A549 (cell line): ENCODE data around the gene KRT36. TPM values are rescaled to one million over a fixed set of nuclear protein-coding genes. Genes with fewer than 3 reads are reported as not detected.

ENCODE experiments used
- ATAC-seq, 2 experiments: fragments of 200-7000 bp in 1 of 2; fragments of >200 bp in 1 of 2; cut with Nextera tagmentation in 1 of 2; cut with Tn5 transposase in 1 of 2; 3 replicates each; pipeline versions ENCODE4 v1.8.0 to v1.9.1; 2018 to 2020; ENCODE audit warnings: mild to moderate bottlenecking in 1 of 2, moderate library complexity in 1 of 2
- CTCF ChIA-PET: fragments of 300-600 bp; sonication (Branson Sonifier 250); formaldehyde crosslinking; extraction: SDS; loops from one replicate; lab custom pipeline; 2021; ENCODE audit warnings: antibody characterized with exemption, inconsistent platforms; lab: Yijun Ruan, JAX
- POLR2A ChIA-PET: fragments of 350-600 bp; formaldehyde crosslinking; extraction: SDS; loops from one replicate; lab custom pipeline; 2021; ENCODE audit warnings: antibody characterized with exemption, inconsistent platforms; lab: Yijun Ruan, JAX
- DNase-seq, 2 experiments: peaks; one replicate each; pipeline versions ENCODE4 v3.0.0 to v3.0.0-alpha.2; 2011 to 2016; ENCODE audit warnings: low read depth in 1 of 2, low spot score in 1 of 2
- FAIRE-seq: peaks from 2 replicates; lab custom pipeline; 2011; peaks lifted over from hg19 to GRCh38; lab: Jason Lieb, UNC
- H3K27ac ChIP-seq, 2 experiments: fragments of >200 bp; sonication (Bioruptor Twin); formaldehyde crosslinking; 3 replicates each; pipeline ENCODE4 v1.5.1; 2016 to 2017
- H3K4me1 ChIP-seq: fragments of >200 bp; sonication (Bioruptor Twin); formaldehyde crosslinking; 3 replicates; pipeline ENCODE4 v1.6.1; 2016
- H3K4me2 ChIP-seq: fragments of >200 bp; sonication (Bioruptor Twin); formaldehyde crosslinking; 3 replicates; pipeline ENCODE4 v1.6.1; 2016
- H3K4me3 ChIP-seq: fragments of >200 bp; sonication (Bioruptor Twin); formaldehyde crosslinking; 3 replicates; pipeline ENCODE4 v1.5.1; 2016
- H3K9me3 ChIP-seq: fragments of >200 bp; sonication (Bioruptor Twin); formaldehyde crosslinking; 3 replicates; pipeline ENCODE4 v1.6.1; 2016
- CHD4 ChIP-seq: fragments of 200-600 bp; sonication (generic); IDR thresholded peaks from 2 replicates; pipeline ENCODE4 v1.6.1; 2016; ENCODE audit warnings: antibody characterized with exemption, mild to moderate bottlenecking, borderline replicate concordance
- E2F6 ChIP-seq: IDR thresholded peaks from 2 replicates; pipeline ENCODE4 v1.6.1; 2012; ENCODE audit warnings: low read depth, borderline replicate concordance
- EHMT2 ChIP-seq: fragments of 200-600 bp; sonication (generic); IDR thresholded peaks from 2 replicates; pipeline ENCODE4 v1.6.1; 2016; ENCODE audit warnings: antibody characterized with exemption, low read depth, mild to moderate bottlenecking, moderate library complexity
- FOSL2 ChIP-seq, 2 experiments: fragments of 450-650 bp in 1 of 2; fragments of >200 bp in 1 of 2; sonication (Bioruptor Twin) in 1 of 2; formaldehyde crosslinking; IDR thresholded peaks; 2 replicates each; pipeline versions ENCODE4 v1.5.0 to v1.6.1; 2016 to 2020; ENCODE audit warnings: mild to moderate bottlenecking in 1 of 2, moderate library complexity in 1 of 2
- HEYL ChIP-seq: fragments of 250-450 bp; sonication (Bioruptor Pico); IDR thresholded peaks from 2 replicates; pipeline ENCODE4 v1.8.0; 2021; ENCODE audit warnings: mild to moderate bottlenecking, moderate library complexity
- JUNB ChIP-seq: fragments of >200 bp; sonication (Bioruptor Twin); formaldehyde crosslinking; IDR thresholded peaks from 2 replicates; pipeline ENCODE4 v1.6.1; 2016
- MAZ ChIP-seq: fragments of 150-350 bp; IDR thresholded peaks from 2 replicates; pipeline ENCODE4 v1.6.1; 2014; ENCODE audit warnings: antibody characterized with exemption, low read depth, low read length, borderline replicate concordance
- NR3C1 ChIP-seq: fragments of >200 bp; sonication (Bioruptor Twin); formaldehyde crosslinking; IDR thresholded peaks from 3 replicates; pipeline ENCODE4 v1.6.1; 2017
- POLR2A ChIP-seq: IDR thresholded peaks from 2 replicates; pipeline ENCODE4 v1.6.1; 2012; ENCODE audit warnings: mild to moderate bottlenecking, low read length
- RAD21 ChIP-seq, 2 experiments: fragments of >200 bp in 1 of 2; sonication (Bioruptor Twin) in 1 of 2; formaldehyde crosslinking in 1 of 2; IDR thresholded peaks in 1 of 2; conservative IDR thresholded peaks in 1 of 2; 2 replicates in 1 of 2; 3 replicates in 1 of 2; pipeline ENCODE4 v1.6.1; 2012 to 2018; ENCODE audit warnings: inconsistent platforms in 1 of 2
- RFX5 ChIP-seq: fragments of 450-650 bp; IDR thresholded peaks from 2 replicates; pipeline ENCODE4 v1.7.1; 2014; ENCODE audit warnings: antibody characterized with exemption, mild to moderate bottlenecking, moderate library complexity
- RNF2 ChIP-seq: fragments of 200-600 bp; sonication (generic); IDR thresholded peaks from 2 replicates; pipeline ENCODE4 v1.6.1; 2016; ENCODE audit warnings: low read depth, mild to moderate bottlenecking, antibody characterized with exemption, moderate library complexity, borderline replicate concordance
- USF2 ChIP-seq: fragments of 450-650 bp; IDR thresholded peaks from 2 replicates; pipeline ENCODE4 v1.6.1; 2014; ENCODE audit warnings: antibody characterized with exemption
- ZSCAN20 ChIP-seq: fragments of 250-450 bp; sonication (Bioruptor Pico); IDR thresholded peaks from 2 replicates; pipeline ENCODE4 v1.8.0; 2022; ENCODE audit warnings: mild to moderate bottlenecking, moderate library complexity
- WGBS: methylation state at CpG from one replicate; pipeline ENCODE4 v1.1.6; 2017; ENCODE audit errors: missing lambda C conversion rate; 5-methylcytosine and 5-hydroxymethylcytosine counted together
- polyA plus RNA-seq, 4 experiments: library from polyadenylated mRNA; depleted of rRNA in 3 of 4; stranded (reverse); fragments of >200 nt; fragmentation: RNase III in 1 of 4; extraction: RNeasy Plus Mini Kit Qiagen cat#74134 plus additional on column Dnase treatment in 1 of 4; gene quantifications; 2 replicates in 3 of 4; 3 replicates in 1 of 4; pipeline ENCODE4 v1.2.3, GENCODE V29; 2011 to 2017
- TF ChIP-seq, protein P1 (sequence below): fragments of >200 bp; sonication (Bioruptor Twin); formaldehyde crosslinking; IDR thresholded peaks from 3 replicates; pipeline ENCODE4 v1.5.1; 2016
- TF ChIP-seq, protein P2 (sequence below): fragments of 250-450 bp; sonication (Bioruptor Pico); IDR thresholded peaks from 2 replicates; pipeline ENCODE4 v1.5.0; 2020; ENCODE audit warnings: low read depth, mild to moderate bottlenecking, moderate library complexity

Gene KRT36
- polyA plus RNA-seq, 2 of the 4 experiments (the other 2 are of a cell fraction): not detected

DNA sequence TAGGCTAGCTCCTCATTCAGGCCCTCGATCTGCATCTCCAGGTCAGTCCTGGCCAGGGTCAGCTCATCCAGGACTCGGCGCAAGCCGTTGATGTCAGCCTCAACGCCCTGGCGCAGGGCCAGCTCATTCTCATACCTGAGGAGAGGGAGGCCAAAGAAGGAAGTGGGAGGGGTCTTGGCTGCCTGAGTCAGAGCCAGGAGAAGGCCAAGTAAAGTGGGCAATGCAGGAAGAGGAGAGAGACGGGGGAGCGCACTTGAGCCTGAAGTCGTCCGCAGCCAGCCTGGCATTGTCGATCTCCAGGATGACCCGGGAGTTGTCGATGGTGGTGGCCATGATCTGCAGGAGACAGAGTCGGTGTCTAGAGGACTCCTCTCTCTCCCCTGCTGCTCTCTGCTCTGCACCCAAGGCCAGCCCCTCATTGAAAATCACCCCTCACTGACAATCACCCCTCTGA, 27.1 kb upstream of the KRT36 start:
- CTCF ChIA-PET: interaction anchor here (1.4 to 20.5 kb wide), 6 partner anchors 8 to 146 kb away, joined by 3 to 163 read pairs (median 6); no protein-coding TSS in a partner anchor
- FAIRE-seq: no peak
- TF ChIP-seq MAZ: no peak
- POLR2A ChIA-PET: no interaction called here
- no peak for ATAC-seq
- Histone ChIP-seq H3K27ac (no peak overlapping the region), H3K4me2 (no peak overlapping the region), H3K9me3 (no peaks in the 10 kb centered on the region), H3K4me3 (no peak overlapping the region), H3K4me1 (peaks cover 19% of the 10 kb centered on the region)
- no peak for DNase-seq
- 89% methylated on average over 14 of the region's 14 CpGs for WGBS

DNA sequence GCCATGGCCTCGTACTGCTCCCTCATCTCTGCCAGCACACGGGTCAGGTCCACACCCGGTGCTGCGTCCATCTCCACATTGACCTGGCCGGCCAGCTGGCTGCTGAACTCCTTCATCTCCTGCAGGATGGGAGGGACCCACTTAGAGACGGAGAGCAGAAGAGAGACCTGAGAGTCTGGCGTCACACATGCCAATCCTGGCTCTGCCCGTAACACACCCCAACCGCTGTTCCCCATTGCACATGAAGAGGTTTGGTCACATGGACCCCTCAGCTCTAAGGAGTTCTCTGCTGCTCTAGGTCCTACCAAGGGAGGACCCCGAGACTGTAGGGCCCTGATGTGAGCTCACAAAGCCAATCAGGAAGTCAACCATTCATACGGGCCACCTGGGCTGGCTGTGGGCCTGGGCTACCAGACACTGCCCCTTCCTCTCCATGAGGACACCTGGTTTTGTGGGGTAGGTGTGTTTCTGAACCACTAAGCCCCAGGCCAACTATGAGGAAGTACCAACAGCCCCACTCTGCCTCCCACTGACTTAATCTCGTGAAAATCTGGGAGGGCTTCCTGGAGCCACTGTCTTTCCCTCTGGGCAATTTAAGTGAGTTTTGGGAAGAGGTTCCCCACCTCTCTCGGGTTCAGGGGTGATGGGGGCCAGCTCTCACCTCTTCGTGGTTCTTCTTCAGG, 26.6 kb upstream of the KRT36 start:
- FAIRE-seq (no peak), ATAC-seq (no peak), DNase-seq (no peak)
- peaks cover 13% of the 10 kb centered on the region for H3K4me1 ChIP-seq
- no peaks in the 10 kb centered on the region for H3K9me3 ChIP-seq
- TF ChIP-seq HEYL: no peak
- TF ChIP-seq E2F6: no peak
- no peak for TF ChIP-seq RNF2
- TF ChIP-seq ZSCAN20: no peak
- no peak overlapping the region for H3K4me2 ChIP-seq
- POLR2A ChIA-PET: no interaction called here
- CTCF ChIA-PET: interaction anchor here (0.9 to 20.5 kb wide), 8 partner anchors 9 to 608 kb away, joined by 3 to 163 read pairs (median 4); no protein-coding TSS in a partner anchor
- 85% methylated on average over 14 of the region's 14 CpGs for WGBS
- H3K4me3 ChIP-seq: no peak overlapping the region
- H3K27ac ChIP-seq: no peak overlapping the region

GRCh38 chr17:41513168-41513547, 23.4 kb upstream of the KRT36 start:
- ChIA-PET CTCF (interaction anchor here (20.5 kb wide), 1 partner anchor 36 kb away, joined by 163 read pairs; no protein-coding TSS in a partner anchor), POLR2A (no interaction called here)
- no peak for TF ChIP-seq ZSCAN20
- TF ChIP-seq, protein P1, sequence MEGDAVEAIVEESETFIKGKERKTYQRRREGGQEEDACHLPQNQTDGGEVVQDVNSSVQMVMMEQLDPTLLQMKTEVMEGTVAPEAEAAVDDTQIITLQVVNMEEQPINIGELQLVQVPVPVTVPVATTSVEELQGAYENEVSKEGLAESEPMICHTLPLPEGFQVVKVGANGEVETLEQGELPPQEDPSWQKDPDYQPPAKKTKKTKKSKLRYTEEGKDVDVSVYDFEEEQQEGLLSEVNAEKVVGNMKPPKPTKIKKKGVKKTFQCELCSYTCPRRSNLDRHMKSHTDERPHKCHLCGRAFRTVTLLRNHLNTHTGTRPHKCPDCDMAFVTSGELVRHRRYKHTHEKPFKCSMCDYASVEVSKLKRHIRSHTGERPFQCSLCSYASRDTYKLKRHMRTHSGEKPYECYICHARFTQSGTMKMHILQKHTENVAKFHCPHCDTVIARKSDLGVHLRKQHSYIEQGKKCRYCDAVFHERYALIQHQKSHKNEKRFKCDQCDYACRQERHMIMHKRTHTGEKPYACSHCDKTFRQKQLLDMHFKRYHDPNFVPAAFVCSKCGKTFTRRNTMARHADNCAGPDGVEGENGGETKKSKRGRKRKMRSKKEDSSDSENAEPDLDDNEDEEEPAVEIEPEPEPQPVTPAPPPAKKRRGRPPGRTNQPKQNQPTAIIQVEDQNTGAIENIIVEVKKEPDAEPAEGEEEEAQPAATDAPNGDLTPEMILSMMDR: no peak
- no peak for TF ChIP-seq USF2
- no peak for TF ChIP-seq NR3C1
- no peak for TF ChIP-seq RFX5
- TF ChIP-seq JUNB: no peak
- TF ChIP-seq RAD21 (conservative IDR thresholded peaks at IDR 0.05 in 1 of 2, IDR thresholded peaks at IDR 0.05 in 1 of 2): no peak
- no peak for TF ChIP-seq MAZ
- no peak for TF ChIP-seq FOSL2 (IDR thresholded peaks at IDR 0.05)
- no peak for TF ChIP-seq FOSL2 (CRISPR knock-in tag; IDR thresholded peaks at IDR 0.05)
- no peak for TF ChIP-seq E2F6
- no peak for TF ChIP-seq POLR2A
- TF ChIP-seq, protein P2, sequence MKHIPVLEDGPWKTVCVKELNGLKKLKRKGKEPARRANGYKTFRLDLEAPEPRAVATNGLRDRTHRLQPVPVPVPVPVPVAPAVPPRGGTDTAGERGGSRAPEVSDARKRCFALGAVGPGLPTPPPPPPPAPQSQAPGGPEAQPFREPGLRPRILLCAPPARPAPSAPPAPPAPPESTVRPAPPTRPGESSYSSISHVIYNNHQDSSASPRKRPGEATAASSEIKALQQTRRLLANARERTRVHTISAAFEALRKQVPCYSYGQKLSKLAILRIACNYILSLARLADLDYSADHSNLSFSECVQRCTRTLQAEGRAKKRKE (CRISPR knock-in tag): no peak
- no peak for TF ChIP-seq CHD4
- TF ChIP-seq RNF2: no peak
- no peak for TF ChIP-seq EHMT2
- H3K4me2 ChIP-seq: no peak overlapping the region
- DNase-seq (no peak), ATAC-seq (no peak), FAIRE-seq (no peak)
- no peak overlapping the region for H3K4me3 ChIP-seq
- H3K9me3 ChIP-seq: no peaks in the 10 kb centered on the region
- H3K4me1 ChIP-seq: peaks cover 6% of the 10 kb centered on the region; the same call in 1 of the 3 replicates
- 77% methylated on average over 5 of the region's 5 CpGs for WGBS
- H3K27ac ChIP-seq: no peak overlapping the region
